IPS DF 4.7 (cell line): Measurements from ENCODE around the gene BTBD2.

ENCODE experiments used
- DNase-seq: peaks from one replicate; pipeline ENCODE4 v3.0.0-alpha.2; 2013; ENCODE audit warnings: low spot score; ENCODE audit errors: extremely low read depth

Gene BTBD2

DNA sequence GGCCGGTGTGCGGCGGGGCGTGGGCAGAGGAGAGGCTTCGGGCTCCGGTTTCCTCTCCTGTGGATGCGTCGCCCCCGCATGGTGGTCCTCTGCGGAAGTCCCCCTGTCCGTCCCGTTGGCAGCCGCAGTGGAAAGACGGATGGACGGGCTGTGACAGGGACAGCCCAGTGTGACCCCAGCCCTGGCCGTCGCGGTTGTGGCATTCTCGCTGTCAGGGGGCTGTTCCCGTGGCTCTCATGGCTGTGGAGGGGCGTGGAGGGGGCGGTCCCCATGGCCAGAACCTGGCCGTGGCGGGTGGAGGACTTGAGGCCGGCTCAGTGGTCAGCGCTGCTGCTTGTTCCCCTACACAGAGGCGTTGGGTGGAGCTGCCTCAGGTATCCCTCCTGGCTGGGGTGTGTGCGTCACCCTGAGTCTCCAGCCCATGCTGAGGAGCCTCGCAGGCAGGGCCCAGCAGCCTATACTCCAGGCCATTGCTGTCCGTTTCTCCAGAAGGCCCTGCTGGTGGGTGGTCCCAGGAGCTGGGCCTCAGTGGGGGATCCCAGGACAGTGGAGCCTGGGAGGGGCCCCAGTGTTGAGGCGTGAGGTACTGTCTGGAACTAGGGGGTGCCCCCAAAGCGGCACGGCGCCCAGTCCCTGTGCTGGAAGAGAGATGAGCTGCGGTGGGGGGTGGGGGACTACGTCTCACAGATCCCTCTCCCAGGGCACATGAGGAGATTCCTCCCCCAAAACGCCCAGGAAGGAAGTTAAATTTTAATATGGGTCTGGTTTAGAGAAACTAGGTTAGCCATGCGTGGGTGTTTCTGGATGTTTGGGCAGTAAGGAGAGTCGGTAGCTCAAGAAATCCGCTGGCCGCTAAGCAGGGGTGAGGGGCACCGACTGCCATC is 54.3 kb downstream of the BTBD2 start:
- DNase-seq, result no peak

DNA sequence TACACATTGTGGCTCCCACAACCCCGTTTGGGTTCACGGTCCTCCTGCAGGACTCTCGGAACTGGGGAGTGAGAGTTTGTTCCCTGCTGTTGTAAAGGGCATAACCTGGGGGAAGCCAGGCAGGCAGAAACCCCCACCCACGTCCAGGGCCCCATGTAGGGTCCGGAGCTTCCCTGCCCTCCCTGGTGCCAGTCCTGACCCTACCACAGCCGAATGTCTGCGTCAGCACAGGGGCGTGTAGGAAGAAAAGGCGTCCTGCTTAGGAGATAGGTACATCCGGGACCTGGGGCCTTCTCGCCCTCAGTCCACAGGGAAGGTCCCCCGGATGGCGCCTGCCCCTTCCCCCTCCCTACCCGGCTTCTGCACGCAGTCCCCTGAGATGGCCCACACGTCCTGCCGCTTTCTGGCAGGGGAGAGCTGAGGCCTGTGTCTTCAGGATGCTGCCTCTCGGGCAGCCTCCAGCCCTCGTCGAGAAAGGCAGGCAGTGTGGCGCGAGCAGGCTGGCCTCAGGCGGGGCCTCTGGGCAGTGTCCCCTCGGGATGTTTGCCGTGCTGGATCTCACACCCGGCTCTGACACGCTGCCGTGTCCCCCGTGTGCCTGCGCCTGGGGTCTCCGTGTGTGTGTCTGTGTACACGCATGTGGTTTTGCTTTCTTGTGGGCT is 55.5 kb downstream of the BTBD2 start:
- DNase-seq, result no peak

DNA sequence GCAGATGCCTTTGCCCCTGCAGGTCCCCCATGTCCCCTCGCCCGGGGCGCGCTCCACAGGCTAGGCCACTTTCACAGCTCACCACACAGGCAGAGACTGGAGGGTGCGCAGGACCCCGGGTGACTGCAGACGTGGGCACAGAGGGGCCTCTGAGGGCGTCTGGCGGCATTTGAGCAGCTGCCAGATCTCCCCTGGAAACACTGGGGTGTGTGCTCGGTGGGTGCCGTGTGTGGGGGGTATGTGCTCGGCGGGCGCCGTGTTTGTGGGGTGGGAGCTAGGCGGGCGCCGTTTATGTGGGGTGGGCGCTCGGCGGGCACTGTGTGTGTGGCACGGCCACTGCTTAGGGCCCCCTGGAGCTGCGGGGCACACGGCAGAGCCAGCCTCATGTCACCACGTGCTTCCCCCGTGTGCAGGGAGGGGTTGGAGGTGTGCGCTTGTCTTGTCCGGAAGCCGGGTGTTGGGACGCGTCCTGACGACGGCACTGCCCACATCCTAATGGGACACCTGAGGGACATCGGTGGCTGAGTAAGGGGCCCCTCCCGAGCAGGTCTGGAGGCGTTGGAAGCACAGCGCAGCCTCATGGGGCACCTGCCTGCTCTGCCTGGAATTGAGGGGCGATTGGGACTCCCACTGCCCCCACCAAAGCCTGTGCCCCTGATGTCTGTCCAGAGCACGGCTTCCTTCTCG is 57.8 kb downstream of the BTBD2 start:
- no peak for DNase-seq

DNA sequence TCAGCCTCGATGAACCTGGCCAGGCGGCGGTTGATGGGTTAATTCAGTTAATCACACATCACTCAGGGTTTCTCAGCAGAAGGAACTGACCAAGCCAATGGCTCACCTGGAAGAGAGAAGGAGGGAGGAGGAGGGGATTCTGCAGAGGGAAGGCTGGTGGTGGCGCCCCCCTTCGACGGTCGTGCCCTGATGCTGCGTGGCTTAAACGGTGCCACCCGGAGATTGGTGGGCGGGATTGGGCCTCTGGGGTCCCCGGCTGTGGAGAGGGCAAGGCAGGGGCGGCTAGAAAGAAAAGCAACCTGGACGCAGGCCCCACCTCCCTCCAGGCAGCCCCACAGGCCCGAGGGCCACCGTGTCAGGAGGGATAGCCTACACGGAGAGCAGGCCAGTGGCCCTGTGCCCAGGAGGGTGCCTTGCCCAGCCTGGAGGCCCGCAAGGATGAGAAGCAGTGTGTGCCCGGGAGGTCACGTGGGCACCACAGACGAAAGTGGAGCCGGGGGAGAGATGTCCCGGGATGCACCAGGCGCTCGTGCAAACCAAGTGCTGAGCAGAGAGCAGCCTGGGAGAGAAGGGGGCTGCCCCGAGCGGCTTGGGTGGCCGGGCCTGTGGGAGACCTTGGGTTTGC is 58.5 kb downstream of the BTBD2 start:
- DNase-seq, result no peak

DNA sequence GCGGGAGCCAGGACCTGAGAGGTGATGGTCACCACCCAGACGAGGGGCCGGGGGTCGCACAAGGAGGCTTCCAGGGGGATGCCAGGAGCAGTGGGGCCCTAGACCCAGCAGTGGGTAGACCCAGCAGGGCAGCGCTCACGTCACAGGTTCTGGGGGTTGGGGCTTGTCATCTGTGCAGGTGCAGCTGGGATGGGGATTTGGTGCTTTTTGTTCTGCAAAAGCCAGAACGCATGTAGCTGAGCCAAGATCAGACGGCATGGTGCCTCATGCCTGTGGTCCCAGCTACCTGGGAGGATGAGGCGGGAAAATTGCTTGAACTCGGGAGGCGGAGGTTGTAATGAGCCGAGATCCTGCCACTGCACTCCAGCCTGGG is 59.4 kb downstream of the BTBD2 start:
- no peak for DNase-seq

DNA sequence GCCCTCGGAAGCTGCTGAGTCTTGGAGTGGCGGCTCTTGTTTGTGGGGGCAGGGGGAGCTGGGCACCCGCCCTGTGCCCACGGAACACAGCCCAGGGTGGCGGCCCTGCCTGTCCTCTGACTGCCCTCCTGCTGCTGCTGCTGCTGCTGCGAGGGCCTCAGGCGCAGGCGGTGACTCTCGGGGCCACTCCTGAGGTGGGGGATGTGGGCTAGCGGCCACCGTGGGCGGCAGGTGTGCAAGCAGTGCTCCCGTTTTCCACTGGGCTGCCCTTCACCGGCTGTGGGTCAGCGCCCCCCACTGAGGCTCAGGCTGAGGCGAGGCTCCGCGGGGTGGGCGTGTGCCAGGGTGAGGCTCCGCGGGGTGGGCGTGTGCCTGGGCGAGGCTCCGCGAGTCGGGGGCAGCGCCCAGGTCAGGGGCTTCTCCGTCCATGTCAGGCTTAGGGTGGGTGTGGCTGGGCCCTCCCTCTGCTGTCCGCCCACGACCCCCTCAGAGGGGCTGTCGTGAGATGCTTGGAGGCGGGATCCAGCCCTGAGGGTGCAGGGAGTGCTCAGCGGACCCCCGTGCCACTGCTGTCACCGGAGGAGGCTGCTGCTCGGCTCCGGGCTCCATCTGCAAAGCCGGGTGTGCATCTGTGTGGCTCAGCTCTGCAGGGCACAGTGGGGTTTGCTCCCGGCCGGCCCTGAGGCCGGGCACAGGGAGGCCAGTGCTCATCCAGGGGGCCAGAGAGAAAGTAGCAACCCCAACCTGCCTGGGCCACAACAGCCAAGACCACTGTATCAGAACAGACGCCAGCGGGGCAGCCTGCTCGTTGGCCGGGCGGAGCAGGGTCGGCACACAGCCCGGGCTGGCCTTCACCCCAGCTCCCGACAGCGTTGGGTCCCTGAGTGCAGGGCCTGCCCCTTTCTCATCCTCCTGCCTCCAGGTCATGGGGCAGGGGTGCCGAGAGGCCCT is 60.1 kb downstream of the BTBD2 start:
- no peak for DNase-seq

DNA sequence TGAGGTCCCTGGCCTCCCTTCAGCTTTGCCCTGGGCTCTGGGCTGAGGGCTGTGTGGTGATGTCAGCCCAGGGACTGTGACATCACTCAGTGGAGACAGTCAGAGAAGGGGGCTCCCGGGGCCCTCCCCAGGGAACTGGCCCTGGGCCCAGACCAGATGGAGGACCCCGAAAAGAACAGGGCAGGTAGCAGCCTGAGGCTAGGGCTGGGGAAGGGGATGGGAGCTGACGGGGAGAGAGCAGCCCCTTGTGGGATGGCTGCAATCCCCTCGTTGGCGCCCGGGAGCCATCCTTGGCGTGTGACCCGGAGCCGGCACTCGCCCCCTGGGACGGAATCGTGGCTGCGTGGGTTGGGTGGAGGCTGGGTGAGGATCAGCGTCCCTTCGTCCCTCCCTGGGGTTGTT is 61.0 kb downstream of the BTBD2 start:
- DNase-seq, result no peak

DNA sequence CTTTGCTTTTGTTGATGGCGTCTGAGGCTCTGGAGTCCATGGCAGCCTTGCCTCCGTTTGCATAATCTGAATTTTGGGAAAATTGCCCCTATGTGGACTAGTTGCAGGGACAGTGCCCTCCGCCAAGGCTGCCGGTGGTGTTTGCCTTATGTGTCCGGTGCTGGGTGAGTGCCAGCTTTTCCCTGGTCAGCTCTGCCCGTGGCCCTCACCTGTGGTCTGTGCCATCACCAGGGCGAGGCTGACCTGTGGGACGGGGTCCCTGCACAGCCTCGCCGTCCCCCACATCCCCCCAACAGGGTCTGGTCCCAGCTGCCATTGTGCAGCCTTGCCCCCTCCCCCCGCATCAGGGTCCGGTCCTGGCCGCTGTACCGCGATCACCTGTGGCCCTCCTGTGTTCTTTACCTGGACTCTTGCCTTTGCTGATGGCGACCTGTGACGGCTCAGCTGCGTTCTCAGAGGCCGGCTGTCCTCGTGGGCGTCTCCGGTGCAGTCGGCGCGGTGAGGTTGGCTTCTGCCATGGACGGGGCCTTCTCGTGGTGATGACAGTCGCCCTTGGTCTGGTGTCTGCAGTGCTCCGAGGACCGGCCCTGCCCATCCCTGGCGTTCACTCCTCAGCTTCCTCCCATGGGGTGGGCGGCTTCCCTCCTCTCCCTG is 61.9 kb downstream of the BTBD2 start:
- DNase-seq, result no peak

DNA sequence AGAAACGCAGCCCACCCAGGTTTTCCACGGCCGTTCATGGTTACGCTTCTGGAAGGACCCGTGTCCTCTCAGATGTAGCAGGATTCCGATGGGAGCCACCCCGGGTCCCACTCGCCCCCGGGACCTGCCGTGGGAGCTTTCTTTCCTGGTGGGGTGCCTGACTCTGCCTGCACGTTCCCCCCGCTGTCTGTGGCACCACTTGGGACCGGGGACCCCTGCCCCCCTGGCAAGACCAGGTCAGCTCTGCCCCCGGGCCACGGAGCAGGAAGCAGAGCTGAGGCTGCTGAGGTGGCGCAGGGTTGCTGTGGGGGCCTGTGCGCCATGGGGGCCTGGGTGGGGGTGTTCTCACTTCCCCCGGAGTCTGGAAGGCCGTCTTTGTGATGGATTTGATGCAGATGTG is 62.5 kb downstream of the BTBD2 start:
- DNase-seq, result no peak

DNA sequence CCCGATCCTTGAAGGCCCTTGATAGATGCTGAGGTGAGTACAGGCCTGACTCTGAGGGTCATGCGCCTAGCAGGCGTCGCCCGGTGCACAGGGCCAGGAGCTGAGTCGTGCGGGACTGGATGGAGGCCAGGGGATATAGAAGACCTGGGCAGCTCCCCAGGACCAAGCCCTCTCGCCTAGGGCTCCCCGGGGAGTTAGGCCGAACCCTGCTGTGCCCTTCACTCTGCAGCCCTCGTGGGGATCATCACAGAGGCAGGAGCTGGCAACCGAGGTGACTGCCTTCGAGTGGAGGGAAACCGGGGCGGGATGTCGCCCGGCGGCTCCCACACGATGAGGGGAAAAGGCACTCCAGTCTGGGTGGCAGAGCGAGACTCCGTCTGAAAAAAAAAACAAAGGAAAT is 62.9 kb downstream of the BTBD2 start:
- DNase-seq, result no peak

DNA sequence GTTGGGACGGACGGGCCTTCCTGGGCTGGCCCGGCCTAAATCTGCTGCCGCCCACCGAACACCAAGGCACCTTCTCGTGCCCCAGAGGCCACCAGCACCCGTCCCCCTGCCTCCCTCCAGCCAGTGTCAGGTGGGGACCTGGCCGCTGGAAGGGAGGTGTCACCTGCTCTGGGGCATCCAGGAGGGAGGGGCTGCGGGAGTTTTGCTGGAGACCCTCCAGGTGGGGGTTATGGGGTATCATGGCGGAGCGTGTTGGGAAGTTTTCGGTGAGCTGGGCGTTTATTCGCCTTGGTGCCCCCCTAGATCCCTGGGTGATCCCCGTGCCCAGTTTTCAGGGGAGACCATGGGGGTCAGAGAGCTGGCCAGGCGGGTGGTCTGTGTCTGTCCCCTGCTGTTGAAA is 64.9 kb downstream of the BTBD2 start:
- DNase-seq, result no peak

DNA sequence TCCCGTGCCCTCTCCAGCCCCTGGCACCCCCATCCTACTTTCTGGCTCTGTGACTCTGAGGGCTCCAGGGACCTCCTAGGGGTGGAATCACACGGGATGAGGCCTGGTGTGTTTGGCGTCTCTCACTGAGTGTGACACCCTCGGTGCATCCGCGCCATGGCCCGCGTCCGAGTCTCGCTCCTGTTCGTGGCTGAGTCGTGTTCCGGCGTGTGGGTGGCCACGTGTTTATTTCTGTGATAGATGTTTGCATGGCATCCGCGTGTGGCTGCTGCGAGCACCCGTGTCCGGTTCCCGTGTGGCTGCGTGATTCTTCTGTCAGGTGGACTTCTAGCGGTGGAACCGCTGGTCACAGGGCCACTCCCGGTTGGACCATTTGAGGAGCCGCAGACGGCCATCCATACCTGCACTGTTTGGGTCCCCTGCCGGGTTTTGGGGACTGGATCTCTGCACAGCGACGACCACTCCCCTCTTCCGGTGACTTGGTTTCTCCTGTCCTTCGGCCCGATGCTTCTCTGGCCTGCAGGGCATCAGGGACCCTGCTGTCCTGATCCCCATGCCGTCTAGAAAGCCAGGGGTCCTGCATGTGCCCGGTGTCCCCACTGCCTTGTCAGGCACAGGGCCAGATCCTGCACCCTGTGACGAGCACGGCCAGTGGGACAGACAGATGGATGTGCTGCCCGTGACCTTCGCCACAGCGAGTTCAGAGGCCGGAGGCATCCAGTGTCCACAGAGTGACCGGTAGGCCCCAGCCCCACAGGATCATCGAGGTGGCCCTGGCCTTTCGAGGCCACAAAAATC is 66.0 kb downstream of the BTBD2 start:
- no peak for DNase-seq

DNA sequence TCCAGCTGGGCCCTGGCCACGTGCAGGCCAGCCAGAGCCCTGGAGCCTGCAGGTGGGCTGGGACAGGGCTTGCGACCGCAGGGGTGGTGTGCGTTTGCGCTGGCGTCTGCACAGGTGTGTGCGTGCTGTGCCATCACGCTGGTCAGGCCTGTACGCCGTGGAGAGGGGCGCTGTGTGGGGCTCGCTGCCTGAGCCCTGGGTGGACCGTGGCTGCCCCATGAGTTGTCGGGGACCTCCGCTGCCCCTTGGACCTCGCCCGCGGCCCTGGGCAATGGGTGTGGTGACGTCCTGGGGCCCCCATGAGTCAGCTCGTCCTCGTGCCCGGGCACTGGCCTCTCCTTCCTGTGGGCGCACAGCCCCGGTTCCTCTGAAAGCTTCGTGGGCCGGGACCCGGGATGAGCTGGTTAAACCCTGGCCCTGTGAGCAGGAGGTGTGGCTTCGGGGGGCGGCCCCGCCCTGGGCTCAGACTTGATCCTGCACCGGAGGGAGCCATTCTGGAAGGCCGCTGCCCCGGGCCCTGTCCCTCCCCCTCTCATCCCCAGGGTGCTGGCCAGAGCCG is 67.8 kb downstream of the BTBD2 start:
- no peak for DNase-seq

DNA sequence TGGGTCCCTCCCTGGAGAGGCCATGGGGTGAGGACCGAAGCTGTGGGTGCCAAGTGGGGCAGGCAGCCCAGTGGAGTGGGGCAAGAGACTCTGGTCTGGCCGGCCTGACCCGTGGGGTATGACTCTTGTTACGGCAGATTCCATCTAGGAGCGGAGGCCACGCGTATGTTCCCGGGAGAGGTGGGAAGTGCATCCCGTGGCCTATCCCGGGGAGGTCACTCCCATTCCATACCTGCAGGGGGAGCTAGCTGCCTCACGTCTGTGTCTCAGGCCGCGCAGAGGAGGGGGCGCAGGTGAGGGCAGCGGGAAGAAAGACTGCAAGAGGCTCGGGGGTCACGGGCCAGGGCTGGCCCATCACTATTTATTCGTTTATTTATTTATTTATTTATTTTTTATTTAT is 69.6 kb downstream of the BTBD2 start:
- DNase-seq, result no peak

DNA sequence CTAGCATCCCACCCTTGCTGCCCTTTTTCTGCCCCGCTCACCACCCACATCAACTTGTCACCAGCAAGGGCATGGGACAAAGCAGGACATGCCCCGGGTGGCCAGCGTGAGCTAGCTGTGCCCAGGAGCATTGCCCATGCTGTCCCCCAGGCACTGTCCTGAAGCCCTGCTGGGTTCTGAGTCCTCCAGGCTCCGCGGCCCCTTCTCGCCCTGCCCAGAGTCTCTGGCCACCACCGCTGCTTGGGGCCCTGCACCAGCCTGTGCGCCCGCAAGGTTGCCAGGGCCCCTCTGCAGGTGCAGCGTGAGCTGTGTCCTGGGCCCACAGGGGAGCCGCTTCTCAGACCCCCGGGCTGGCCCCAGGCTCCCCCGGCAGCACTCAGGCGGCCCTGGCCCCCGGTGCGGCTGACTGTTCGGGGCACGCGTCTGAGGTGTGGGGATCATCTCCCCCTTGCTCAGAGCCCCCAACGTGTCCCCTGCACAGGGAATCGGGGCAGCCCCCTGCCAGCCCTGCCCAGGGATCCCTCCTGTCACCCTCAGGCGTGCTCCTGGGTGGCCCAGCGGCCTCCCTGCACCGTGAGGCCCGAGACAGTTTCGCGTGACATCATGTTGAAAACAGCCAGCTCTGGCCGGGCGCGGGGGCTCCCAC is 70.5 kb downstream of the BTBD2 start:
- DNase-seq, result no peak

DNA sequence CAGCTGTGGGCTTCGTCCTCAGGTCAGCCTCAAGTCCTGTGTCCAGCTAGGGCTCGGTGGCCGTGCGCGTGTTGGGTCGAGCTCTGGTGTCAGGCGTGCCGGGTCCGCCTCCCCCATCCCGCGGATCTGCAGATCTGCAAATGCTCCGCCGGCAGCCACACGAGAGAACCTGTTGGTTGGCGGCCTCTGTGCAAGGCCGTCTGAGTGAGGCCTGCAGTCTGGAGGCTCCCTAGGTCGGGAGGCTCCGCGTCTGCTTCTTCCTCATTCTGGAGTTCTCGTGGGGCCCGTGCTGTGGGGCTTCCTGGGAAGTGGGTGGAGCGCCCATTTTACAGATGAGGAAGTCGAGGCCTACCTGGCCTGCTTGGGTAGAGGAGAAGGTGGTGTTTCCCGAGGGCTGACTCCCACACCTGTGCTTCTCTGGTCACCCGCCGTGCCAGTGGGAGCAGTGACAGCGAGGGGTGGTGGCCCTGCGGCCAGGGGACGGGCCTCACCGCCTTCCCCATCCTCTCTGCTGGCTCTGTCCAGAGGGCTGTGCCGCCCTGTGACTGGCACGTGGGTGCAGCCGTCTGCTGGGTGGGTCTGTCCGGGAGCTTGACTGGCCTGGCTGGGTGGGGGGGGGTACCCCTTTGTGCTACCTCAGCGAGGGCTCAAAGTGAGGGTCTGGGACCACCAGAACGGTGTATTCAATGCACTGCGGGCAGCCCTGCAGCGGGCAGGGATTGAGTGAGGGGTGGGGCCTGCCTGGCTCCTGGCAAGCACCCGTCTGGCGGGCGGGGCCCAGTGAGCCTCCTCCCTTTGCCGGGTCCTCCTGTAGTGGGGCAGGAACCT is 71.2 kb downstream of the BTBD2 start:
- DNase-seq, result no peak

DNA sequence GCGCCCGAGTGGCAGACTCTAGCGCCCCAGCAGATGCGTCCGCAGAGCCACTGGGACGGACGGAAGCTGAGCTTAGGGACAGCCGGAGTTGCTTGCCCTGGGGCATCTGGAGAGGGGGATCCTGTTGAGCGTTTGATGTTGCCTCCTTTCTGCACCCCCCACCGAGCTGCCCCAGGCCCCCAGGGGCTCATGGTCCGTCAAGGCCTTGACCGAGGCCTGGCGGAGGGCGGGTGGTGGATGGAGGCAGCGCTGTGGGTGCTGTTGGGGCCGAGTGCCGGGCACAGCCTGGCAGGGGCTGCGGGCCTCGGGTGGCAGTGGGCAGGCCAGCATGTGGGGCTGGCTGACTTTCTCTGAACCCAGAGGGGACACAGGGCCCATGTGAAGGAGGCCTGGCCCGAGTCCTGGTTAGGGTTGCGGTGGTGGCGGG is 71.8 kb downstream of the BTBD2 start:
- DNase-seq, result no peak
